HG03095 (cell line): Measurements from ENCODE around the gene SLC25A19.
"Not testable (repeated sequence)": the region's sequence is repeated elsewhere in the genome, so short reads cannot be mapped to it uniquely, and the experiment has no call there.

Experiments used
- ATAC-seq: cut with Tn5 transposase; IDR thresholded peaks from one replicate; pipeline ENCODE4 v1.9.1; 2021; ENCODE audit warnings: moderate library complexity; ENCODE audit not compliant: unreplicated experiment

Gene SLC25A19

DNA sequence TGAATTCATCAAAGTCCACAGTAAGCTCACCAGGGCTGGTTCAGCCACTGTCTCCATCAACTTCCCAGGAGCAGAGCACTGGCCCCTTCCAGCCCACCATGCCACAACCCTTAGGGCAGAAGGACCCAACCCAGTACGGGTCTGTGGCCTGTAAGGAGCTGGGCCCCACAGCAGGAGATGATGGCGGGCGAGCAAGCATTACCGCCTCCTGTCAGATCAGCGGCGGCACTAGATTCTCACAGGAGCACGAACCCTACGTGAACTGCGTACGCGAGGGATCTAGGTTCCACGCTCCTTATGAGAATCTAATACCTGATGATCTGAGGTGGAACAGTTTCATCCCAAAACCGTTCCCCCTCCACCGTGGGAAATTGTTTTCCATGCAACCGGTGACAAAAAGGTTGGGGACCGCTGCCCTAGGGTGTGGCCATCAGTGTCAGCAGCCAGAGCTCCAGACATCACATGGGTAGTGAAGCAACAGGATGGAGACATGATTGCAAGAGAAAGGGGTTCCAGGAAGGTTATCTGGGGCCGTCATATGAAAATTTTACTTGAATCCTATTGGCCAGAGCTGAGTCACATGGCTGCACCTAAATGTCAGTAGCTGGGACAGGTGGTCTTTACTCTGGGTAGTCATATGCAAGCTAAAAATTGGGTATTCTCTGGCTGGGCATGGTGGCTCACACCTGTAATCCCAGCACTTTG, 12.4 kb upstream of the SLC25A19 start:
- no peak for ATAC-seq

DNA sequence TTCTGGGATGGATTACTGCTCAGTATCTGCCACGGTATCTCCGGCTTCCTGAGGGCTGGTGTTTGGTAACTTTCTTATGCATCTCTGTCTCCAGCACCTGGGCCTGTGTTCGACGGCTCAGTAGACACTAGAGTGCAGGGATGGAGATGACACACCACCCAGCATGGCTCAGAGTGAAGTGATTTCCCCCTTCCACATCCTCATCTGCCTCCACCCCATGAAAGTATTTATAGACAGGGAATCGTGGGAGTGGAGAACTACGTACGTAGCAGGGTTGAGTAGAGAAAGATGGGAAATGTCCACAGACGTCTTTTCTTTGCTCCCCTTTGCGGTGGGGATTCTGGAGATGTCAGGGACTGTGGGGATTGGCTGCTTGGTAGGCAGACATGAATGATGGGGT, 11.8 kb upstream of the SLC25A19 start:
- ATAC-seq = no peak

- no peak for ATAC-seq
These were observed 11.0 kb upstream of the SLC25A19 start for GRCh38 chr17:75300280-75300679.

GRCh38 chr17:75295201-75296158, 6.2 kb upstream of the SLC25A19 start:
- peak; percentile 59 for ATAC-seq

DNA sequence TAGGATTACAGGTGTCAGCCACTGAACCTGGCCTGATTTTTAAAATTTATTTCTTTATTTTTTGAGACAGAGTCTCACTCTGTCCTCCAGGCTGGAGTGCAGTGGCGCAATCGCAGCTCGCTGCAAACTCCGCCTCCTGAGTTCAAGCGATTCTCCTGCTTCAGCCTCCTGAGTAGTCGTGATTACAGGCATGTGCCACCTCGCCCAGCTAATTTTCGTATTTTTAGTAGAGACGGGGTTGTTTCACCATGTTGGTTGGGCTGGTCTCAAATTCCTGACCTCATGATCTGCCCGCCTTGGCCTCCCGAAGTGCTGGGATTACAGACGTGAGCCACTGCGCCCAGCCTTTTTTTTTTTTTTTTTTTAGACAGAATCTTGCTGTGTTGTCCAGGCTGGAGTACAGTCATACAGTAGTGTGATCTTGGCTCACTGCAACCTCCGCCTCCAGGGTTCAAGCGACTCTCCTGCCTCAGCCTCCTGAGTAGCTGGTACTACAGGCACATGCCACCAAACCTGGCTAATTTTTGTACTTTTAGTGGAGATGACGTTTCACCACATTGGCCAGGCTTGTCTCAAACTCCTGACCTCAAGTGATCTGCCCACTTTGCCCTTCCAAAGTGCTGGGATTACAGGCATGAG, 3.7 kb upstream of the SLC25A19 start:
- not testable (repeated sequence) for ATAC-seq

DNA sequence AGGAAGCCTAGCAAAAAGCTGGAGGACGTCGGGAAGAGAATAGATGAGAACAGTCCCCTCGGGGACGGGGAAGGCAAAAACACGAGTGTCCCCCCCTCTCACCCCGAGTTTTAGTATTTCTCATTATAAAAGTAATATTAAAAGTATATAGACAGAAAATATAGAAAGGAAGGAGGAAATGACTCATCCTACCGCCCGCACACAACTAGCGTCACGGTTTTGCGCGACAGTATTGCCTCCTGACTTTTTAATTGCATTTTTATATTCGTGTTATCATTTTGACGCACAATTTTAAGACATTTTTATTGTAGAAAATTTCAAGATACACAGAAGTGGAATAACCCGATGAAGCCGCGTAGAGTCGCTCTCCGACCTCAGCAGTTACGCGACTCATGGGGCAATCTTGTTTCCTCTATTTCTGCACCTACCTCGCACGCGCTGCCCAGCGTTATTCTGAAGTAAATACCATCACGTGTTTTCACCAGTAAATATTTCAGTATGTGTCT, 652 bp upstream of the SLC25A19 start:
- ATAC-seq = no peak

DNA sequence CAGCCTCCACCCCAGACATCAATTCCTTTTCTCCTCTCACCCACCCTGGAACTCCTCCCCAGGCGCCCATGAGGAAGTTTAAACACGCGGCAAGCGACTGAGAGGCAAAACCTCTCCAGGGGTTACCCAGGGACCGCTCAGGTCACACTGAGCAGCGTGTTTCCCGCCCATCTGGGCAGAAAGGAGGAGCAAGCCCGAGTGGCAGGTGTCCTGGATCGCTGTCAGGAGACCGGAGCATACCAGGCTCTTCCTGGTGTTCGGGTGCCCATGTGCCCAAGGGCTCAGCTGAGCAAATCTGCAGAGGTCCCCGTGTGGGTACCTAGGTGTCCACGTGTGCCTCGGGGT, 491 bp downstream of the SLC25A19 start:
- ATAC-seq = peak; percentile 4

- ATAC-seq = no peak
These were observed 874 bp downstream of the SLC25A19 start for GRCh38 chr17:75288359-75288758.

DNA sequence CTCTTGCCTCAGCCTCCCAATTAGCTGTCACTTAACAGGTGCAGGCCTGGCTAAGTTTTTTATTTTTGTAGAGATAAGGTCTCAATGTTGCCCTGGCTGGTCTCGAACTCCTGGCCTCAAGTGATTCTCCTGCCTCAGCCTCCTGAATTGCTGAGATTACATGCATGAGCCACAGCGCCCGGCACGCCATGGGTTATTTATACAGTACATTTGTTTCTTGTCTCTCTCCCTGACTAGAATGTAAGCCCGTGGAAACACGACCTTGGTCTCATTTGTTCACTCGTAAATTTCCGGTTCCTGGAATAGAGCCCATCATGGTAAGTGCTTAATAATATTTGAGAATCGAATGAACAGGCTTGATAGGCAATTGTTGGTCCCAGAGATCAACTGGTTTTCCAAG, 2.0 kb downstream of the SLC25A19 start:
- ATAC-seq = no peak

DNA sequence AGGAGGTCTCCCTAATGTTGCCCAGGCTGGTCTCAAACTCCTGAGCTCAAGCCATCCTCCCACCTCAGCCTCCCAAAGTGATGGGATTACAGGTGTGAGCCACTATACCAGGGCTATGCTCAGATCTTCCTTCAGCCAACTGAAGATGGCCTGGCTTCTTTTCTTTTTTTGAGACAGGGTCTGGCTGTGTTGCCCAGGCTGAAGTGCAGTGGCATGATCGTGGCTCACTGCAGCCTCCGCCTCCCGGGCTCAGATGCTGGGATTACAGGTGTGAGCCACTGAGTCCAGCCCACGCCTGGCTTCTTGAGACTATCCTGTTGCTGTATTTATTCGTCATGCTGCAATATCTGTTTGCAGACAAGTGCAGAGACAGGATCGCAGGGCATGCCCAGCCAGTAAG, 4.1 kb downstream of the SLC25A19 start:
- ATAC-seq = no peak

DNA sequence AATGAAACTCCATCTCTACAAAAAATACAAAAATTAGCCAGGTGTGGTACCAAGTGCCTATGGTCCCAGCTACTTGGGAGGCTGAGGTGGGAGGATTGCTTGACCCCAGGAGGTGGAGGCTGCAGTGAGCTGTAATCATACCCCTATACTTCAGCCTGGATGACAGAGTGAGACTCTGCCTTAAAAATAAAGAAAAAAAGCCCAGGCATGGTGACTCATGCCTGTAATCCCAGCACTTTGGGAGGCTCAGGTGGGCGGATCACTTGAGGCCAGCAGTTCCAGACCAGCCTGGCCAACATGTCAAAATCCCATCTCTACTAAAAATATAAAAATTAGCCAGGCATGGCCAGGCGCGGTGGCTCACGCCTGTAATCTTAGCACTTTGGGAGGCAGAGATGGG, 9.0 kb downstream of the SLC25A19 start:
- not testable (repeated sequence) for ATAC-seq

DNA sequence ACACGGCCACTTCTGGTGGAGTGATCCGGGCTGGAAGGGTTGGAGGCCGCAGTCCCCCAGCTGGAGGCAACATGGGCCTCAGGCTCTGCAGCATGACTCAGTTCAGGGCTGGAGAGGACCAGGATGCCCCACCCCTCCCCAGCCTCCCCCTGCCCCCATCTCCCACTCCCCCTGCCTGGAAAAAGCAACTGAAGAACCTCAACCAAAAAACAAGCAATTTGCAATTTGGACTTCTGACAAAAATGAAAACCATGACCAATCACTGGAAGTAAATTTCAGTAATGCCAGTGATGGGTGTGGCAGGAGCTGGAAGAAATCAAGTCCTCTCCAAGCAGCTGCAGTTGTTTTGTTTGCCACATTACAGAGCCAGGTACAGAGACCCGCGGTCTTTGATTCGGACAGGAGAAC, 11.6 kb downstream of the SLC25A19 start:
- no peak for ATAC-seq

DNA sequence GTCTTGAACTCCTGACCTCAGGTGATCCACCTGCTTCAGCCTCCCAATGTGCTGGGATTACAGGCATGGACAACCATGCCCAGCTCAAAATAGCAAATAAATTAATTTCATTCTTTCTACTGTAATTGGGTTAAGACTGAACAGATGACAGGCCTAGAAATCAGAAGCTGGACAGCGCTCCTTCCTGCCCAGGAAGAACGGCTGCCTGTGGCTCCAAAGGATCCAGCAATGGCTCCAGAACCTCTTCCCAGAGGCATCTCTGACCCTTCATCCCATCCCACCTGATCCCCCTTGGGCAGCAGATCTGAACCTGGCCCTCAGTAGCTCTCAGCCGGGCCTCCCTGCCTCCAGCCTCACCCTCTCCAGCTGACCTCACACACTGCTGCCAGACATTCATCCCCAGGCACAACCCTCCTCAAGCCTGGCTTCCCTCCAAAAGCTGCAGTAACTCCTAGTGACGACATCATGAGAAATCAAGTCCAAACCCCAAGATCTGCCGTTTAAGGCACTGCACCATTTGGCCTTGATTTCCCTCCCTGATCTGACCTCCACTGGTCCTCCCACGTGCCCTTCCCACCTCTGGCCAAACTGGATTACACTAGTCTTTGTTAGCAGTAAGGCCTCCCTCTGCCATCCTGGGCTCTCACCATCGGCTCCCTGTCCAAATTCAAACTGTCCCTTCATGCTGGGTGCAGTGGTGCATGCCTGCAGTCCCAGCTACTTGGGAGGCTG, 15.1 kb downstream of the SLC25A19 start:
- no peak for ATAC-seq

GRCh38 chr17:75272848-75273184, 16.4 kb downstream of the SLC25A19 start:
- ATAC-seq = no peak

DNA sequence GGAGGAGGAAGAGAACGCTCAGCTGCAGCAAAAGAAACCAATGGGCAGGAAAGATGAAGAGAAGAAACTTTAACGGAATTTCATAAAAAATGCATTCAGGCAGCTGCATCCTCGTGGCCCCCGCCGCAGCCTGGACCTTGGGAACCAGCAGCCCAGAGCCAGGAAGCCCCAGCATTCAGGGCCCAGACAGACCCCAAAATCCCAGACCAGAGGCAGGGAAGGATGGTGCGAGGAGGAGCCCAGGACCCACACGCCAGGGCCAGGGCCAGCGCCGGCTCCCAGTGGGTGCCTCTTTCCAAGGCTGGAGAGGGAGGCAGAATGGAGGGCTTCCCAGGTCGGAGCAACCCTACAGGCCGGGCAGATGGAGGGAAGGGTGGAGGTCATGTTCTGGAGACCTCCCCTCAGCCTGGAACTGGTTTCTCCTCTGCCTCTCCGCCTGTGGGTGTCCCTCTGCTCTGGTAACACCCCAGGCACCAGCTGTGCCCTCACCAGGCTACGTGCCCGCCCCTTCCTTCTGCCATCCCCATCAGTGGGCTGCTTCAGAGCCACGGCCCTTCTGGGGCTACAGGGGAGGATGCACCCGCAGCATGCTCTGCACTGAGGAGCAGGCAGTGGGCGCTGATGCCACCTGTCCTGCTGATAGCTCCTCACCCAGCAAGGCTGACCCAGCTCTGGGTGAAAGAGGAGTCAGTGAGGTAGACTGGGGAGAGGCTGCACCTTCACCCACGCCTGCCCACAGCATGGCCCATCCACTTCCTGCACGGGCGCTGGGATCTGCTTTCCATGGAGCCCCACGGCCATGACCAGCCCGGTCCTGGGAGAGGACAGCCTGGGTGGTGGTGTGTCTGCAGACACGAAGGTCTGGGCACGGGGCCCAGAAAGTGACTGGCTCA, 17.0 kb downstream of the SLC25A19 start:
- no peak for ATAC-seq

GRCh38 chr17:75271233-75271954, 17.8 kb downstream of the SLC25A19 start:
- ATAC-seq = peak; percentile 55

- ATAC-seq = no peak
These were observed 18.3 kb downstream of the SLC25A19 start, which contains the start of gene MIF4GD for GRCh38 chr17:75270966-75271232. MIF4GD (minus strand) TSS chr17:75271231; CDS start chr17:75270195, 1,036 bp downstream.

- peak; percentile 39 for ATAC-seq
These were observed 18.8 kb downstream of the SLC25A19 start for GRCh38 chr17:75270218-75270965.

- no peak for ATAC-seq
These were observed 19.4 kb downstream of the SLC25A19 start for GRCh38 chr17:75269844-75270217.
